Tibial artery (tissue), 4 donors: Measurements from ENCODE around the gene PTRHD1.

Source experiments
- DNase-seq, 2 donors: peaks; one replicate each; pipeline ENCODE4 v3.0.0-alpha.2; 2019
- H3K27ac ChIP-seq, 2 donors: fragments of 200-600 bp; sonication (generic) in 1 of 2; 1 replicate in 1 of 2; 2 replicates in 1 of 2; pipeline ENCODE4 v1.5.1; 2018 to 2019; ENCODE audit warnings: mild to moderate bottlenecking in 1 of 2
- H3K27me3 ChIP-seq, 2 donors: fragments of 200-600 bp; sonication (generic) in 1 of 2; one replicate each; pipeline versions ENCODE4 v1.5.1 to v1.6.0; 2016 to 2019
- H3K36me3 ChIP-seq, 3 donors: fragments of 200-600 bp; sonication (generic) in 2 of 3; one replicate each; pipeline ENCODE4 v1.5.1; 2016 to 2019; ENCODE audit warnings: mild to moderate bottlenecking in 2 of 3
- H3K4me1 ChIP-seq, 4 donors: fragments of 200-600 bp; sonication (generic) in 2 of 4; 1 replicate in 3 of 4; 2 replicates in 1 of 4; pipeline ENCODE4 v1.5.1; 2016 to 2019
- H3K4me3 ChIP-seq, 2 donors: fragments of 200-600 bp; sonication (generic) in 1 of 2; 1 replicate in 1 of 2; 2 replicates in 1 of 2; pipeline ENCODE4 v1.5.1; 2018 to 2019; ENCODE audit warnings: mild to moderate bottlenecking in 2 of 2
- H3K9me3 ChIP-seq, 3 donors: fragments of 200-600 bp; sonication (generic) in 1 of 3; one replicate each; pipeline ENCODE4 v1.5.1; 2016 to 2019
- CTCF ChIP-seq, 2 experiments: fragments of 200-600 bp in 1 of 2; fragments of 450-650 bp in 1 of 2; IDR thresholded peaks; one replicate each; pipeline ENCODE4 v1.5.1; 2017 to 2019; ENCODE audit warnings: antibody characterized with exemption in 2 of 2, mild to moderate bottlenecking in 1 of 2, moderate library complexity in 1 of 2
- intact Hi-C: fragments of 100-400 bp; cut with DNase I; formaldehyde crosslinking; loops from one replicate; pipeline ENCODE4 v1.15.0; 2023; ENCODE audit warnings: low total_unique reads

The PTRHD1 gene

DNA sequence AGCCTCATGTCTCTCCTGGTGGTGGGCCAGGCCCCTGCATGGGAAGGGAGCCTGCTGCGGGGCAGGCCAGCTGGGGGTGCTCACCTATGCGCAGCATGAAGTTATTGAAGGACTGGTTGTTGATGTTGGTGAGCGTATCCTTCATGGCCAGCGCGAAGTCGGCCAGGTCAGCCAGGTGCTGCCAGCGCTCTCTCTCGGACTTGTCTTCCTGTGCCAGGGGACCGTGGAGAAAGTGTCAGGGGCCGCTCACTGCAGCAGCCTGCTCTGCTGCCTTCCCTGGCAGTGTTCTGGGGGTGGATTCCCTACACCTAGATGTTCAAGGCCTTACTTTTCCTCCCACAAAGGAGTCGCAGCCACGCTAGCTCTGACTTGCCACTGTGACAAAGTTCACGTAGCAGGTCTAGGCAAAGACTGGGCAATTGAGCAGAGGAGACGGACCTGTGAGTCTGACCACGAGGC, 28.3 kb upstream of the PTRHD1 start:
- no peak for TF ChIP-seq CTCF (IDR thresholded peaks at IDR 0.05)
- no peak for DNase-seq

GRCh38 chr2:24820598-24821432, 27.6 kb upstream of the PTRHD1 start:
- no peaks in the 10 kb centered on the region for H3K4me1 ChIP-seq
- no peak overlapping the region for H3K4me3 ChIP-seq
- no peak for DNase-seq
- H3K36me3 ChIP-seq: peaks cover 17 to 78% (median 56%) of the 10 kb centered on the region in 3 donors
- no peaks in the 10 kb centered on the region for H3K27me3 ChIP-seq
- TF ChIP-seq CTCF (IDR thresholded peaks at IDR 0.05): no peak
- intact Hi-C loops: no loop called here
- H3K9me3 ChIP-seq: no peaks in the 10 kb centered on the region
- H3K27ac ChIP-seq: no peak overlapping the region

More for the DNA sequence above, 28.3 kb upstream of the PTRHD1 start:
- H3K9me3 ChIP-seq: no peaks in the 10 kb centered on the region
- no peaks in the 10 kb centered on the region for H3K27me3 ChIP-seq
- H3K4me3 ChIP-seq: no peak overlapping the region
- no peaks in the 10 kb centered on the region for H3K4me1 ChIP-seq
- peaks cover 17 to 78% (median 58%) of the 10 kb centered on the region in 3 donors for H3K36me3 ChIP-seq
- intact Hi-C loops: no loop called here
- H3K27ac ChIP-seq: no peak overlapping the region

DNA sequence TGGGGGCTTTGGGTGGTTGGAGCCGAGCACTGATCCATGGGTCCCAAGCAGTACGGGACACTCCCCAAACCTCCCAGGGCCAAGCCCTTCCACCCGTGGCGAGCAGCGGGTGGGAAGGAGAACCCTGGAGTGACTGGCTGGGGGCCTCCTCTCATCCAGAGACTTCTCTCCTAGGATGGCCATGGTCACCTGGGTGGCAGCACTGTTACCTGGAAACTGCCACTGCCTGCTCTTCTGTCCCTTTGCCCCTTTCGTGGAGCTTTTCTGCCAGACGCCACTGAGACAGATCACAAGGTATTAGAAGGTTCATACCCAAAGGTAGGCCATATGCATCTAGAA, 27.0 kb upstream of the PTRHD1 start:
- no peaks in the 10 kb centered on the region for H3K4me1 ChIP-seq
- no peak for TF ChIP-seq CTCF (IDR thresholded peaks at IDR 0.05)
- H3K27me3 ChIP-seq: no peaks in the 10 kb centered on the region
- DNase-seq: no peak
- no peaks in the 10 kb centered on the region for H3K9me3 ChIP-seq
- H3K4me3 ChIP-seq: no peak overlapping the region
- H3K36me3 ChIP-seq: peaks cover 17 to 74% (median 50%) of the 10 kb centered on the region in 3 donors
- no peak overlapping the region for H3K27ac ChIP-seq
- intact Hi-C loops: no loop called here

- Histone ChIP-seq H3K27me3 (no peaks in the 10 kb centered on the region), H3K4me3 (no peak overlapping the region), H3K36me3 (peaks cover 17 to 74% (median 50%) of the 10 kb centered on the region in 3 donors), H3K27ac (no peak overlapping the region), H3K9me3 (no peaks in the 10 kb centered on the region), H3K4me1 (no peaks in the 10 kb centered on the region)
- no peak for TF ChIP-seq CTCF (IDR thresholded peaks at IDR 0.05)
- intact Hi-C loops: no loop called here
- no peak for DNase-seq
Measured at GRCh38 chr2:24819442-24820174, 26.4 kb upstream of the PTRHD1 start.

GRCh38 chr2:24818721-24819167, 25.6 kb upstream of the PTRHD1 start:
- Histone ChIP-seq H3K9me3 (no peaks in the 10 kb centered on the region), H3K36me3 (peaks cover 17 to 68% (median 43%) of the 10 kb centered on the region in 3 donors), H3K4me1 (no peaks in the 10 kb centered on the region), H3K4me3 (no peak overlapping the region), H3K27ac (no peak overlapping the region), H3K27me3 (no peaks in the 10 kb centered on the region)
- TF ChIP-seq CTCF (IDR thresholded peaks at IDR 0.05): no peak
- intact Hi-C loops: no loop called here
- no peak for DNase-seq
